ENCODE measurements around the gene CHCHD3.

GRCh38 chr7:133126422-133126821 is 44.5 kb upstream of the CHCHD3 start:
- TF ChIP-seq SUZ12 (IDR thresholded peaks at IDR 0.05; ENCODE audit: extremely low read depth, insufficient read depth, insufficient read length), result no peak
- TF ChIP-seq YY1 (IDR thresholded peaks at IDR 0.05; ENCODE audit: insufficient read depth, insufficient read length), result no peak
- TF ChIP-seq ZNF274 (IDR thresholded peaks at IDR 0.05; ENCODE audit: low read depth, low read length), result no peak

Measured in NT2/D1 (cell line).